Activated CD8-positive, alpha-beta memory T cell treated with anti-CD3 and anti-CD28 coated beads, Interleukin-2, amount 50 U/mL, for 24 hours (primary cell): ENCODE data around the gene CRISPLD2.
"Not testable (repeated sequence)": the region's sequence is repeated elsewhere in the genome, so short reads cannot be mapped to it uniquely, and the experiment has no call there.

ENCODE experiments used
- DNase-seq: peaks from one replicate; pipeline ENCODE4 v3.0.0-alpha.2; 2020; ENCODE audit errors: extremely low read depth

The CRISPLD2 gene

GRCh38 chr16:84821728-84822689, 2.2 kb downstream of the CRISPLD2 start:
- no peak for DNase-seq

DNA sequence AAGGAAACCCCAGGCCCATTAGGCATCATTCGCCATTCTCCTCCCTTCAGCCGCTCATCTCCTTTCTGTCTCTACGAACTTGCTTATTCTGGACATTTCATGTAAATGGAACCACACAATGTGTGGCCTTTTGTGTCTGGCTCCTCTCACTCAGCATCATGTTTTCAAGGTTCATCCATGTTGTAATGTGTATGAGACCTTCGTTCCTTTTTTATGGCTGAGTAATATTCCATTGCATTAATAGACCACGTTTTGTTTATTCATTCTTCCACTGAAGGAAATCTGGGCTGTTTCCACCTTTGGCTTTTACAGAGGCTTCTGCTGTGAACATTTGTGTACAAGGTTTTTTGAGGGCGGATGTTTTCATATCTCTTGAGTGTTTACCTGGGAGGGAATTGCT, 3.2 kb downstream of the CRISPLD2 start:
- no peak for DNase-seq

- no peak for DNase-seq
These were observed 3.7 kb downstream of the CRISPLD2 start for GRCh38 chr16:84823484-84823883.

DNA sequence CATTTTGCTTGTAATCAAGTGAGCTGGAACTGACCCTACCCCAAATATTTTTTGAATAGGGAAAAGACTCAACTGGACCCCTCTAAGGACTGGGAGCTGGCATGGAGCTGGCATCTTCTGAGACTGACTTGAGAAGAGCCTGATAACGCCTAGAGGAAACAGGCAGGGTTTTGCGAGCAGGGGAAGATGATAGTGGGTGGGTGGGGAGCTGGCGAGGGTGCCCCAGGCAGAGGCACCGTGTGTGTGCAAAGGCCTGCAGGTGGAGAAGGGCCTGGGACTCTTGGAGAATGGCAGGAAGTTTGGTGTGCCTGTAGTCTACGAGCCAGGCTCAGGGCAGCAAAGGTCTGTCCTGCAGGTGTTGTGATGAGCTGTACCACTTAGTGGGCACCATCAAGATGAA, 4.1 kb downstream of the CRISPLD2 start:
- no peak for DNase-seq

DNA sequence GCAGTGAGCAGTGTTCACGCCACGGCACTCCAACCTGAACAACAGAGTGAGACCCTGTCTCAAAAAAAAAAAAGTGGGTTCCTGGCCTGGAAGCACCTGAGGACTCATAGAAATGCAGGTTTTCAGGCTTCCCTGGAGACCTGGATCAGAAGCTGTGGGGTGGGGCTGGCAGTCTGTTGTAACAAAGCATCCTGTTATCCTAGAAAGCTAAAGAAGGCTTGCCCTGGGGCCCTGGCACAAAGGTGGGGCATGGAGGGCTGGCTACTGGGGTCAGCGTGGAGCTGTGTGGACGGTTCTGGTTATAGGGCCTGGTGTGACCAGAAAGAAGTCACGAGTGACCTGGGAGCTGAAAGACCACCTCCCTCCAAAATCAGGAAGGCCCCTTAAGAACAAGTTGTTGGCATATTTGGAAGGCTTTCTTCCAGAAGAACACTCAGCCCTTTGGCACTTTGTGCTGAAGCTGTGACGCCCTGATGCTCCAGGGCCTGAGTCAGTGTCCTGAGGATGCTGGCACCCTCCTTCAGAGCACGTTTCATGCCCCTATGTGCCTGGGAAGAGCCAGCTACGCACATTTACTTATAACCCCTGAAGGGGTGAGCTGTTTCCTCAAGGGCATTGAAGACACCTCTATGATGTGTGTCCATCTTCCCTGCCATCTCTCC, 6.2 kb downstream of the CRISPLD2 start:
- DNase-seq: no peak

GRCh38 chr16:84826558-84826941, 6.8 kb downstream of the CRISPLD2 start:
- no peak for DNase-seq

GRCh38 chr16:84827131-84827574, 7.4 kb downstream of the CRISPLD2 start:
- no peak for DNase-seq

DNA sequence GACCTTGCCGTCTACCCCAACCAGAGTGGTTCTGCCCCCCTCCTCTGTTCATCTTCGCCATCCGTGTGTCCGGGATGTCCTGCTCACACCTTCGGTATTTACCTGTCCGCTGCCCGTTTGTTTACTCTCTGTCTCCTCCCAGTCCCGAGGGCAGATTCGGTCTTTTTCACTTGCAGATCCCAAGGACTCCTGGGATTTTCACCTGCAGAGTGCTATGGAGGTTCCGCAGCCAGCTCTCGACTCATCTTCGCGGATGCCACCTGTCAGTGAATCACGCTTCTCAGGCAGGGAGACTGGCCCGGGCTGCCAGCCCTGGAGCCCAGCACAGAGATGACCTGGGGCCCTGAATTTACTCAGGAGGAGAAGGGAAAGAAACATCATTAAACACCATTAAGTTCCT, 8.1 kb downstream of the CRISPLD2 start:
- no peak for DNase-seq

DNA sequence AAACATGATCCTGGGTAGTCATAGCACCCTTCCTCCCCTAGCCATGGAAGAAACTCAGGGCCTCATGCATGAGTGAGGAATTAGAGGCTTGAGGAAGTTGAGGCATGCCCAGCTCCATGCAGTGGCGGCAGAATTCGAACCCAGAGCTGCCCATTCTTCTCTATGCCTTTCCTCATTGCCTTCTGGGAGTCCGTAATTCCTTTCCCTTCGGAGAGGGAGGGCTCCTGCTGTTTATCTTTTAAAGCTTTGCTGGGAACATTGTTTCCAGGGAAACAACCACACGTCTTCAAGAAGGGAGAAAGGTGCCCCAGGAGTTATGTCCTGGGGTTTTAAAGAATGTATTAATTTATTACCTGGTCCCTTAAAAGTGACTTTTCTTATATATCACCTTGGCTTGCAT, 8.5 kb downstream of the CRISPLD2 start:
- DNase-seq: no peak

DNA sequence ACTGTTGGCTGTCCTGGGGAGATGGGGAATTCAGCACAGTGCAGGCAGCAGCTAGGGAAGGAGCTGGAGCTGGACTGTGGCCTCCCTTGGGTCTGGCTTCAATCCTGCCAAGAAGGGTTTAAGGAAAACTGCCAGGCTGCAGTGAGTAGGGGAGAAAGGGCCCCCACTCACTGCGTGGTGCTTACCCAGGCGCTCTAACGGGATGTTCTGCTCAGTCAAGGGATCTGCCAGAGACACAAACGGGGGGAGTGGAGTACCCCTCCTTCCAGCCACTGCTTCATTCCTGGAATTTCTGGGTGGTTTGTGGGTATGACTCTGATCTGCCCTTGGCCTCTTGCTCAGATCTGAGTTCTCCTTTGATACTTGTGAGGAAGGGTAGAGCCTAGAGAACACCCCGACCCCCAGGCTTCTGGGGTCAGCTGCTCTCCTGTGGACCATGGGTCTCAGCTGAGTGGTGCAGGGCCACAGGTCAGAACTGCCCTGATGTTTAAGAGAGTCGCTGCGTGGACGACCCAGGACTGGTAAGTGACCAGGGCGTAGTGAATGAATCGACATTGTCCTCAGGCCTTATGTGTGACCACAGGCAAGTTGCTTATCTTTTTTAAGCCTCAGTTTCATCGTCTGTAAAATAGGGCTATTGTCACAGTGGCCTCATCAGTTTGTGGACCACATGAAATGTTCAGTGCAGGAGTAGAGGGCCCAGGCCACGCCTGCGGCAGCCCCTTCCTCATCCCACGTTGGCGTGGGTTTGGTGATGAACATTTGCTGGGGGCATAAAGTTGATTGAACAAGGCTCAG, 9.6 kb downstream of the CRISPLD2 start:
- no peak for DNase-seq

GRCh38 chr16:84830765-84831384, 11.1 kb downstream of the CRISPLD2 start:
- DNase-seq: no peak

DNA sequence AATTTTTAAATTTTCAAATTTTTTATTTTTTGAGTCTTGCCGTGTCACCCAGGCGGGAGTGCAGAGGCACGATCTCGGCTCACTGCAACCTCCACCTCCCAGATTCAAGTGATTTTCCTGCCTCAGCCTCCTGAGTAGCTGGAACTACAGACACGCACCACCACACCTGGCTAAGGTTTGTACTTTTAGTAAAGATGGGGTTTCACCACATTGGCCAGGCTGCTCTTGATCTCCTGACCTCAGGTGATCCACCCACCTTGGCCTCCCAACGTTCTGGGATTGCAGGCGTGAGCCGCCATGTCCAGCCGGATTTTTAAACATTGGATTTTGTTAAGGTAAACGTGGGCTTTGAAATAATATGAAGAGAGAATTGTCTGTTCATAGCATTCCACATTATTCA, 11.9 kb downstream of the CRISPLD2 start:
- not testable (repeated sequence) for DNase-seq

- DNase-seq: no peak
These were observed 12.8 kb downstream of the CRISPLD2 start for GRCh38 chr16:84832488-84833143.

DNA sequence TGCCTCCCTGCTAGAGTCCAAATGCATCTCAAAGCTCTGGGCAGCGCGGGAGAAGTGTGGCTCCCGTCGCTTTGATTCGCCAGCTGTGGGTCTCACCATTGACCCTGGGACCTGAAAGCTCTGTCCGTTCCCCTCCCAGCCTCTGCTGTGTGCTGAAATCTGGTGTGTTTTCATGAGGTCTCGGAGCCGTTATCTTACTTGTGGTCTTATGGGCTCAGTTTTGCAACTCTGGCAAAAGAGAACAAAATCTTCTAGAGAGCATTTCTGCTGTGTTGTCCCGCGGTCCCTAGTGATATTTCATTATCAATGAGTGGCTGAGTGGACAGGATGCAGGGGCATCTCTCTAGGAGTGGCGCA, 13.3 kb downstream of the CRISPLD2 start:
- DNase-seq: no peak

DNA sequence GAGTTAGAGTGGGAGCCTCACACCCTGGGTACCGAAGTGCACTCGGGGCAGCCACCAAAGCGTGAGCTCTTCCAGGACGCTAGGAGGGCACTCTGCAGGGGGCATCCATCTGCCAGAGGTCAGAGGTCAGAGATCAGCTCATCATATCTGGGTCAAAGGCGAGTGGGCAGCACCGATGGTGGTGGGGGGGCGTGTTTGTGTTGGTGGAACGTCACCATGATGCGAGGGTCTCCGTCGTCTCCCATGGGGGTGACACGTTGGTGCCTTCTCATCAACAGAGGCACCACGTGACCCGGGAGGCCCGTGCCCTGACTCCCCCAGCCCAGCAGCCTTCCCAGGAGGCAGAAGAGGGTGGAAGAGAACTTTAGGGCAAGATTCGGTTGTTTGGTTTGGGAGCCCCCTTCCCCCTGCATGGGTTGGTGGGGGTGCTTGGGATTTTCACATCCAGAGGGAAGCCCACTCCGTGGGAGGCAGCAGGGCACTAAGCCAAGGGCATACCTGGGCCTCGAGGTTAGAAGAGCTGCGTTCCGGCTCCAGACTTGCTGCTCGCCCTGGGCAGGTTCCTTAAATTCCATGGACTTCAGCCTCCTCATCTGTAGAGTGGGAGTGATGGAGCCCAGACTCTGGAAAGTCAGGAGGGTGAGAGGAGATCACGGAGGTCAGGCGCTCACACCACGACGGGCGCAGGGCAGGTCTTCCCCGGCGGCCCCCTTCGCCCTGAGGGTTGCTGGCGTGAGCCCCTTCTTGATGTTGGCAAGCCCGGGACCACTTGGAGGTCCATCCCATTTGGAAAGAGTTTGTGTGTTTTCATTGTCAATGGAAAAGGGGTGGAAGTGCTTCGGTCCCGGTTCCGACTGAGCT, 14.0 kb downstream of the CRISPLD2 start:
- DNase-seq: no peak

- no peak for DNase-seq
These were observed 14.6 kb downstream of the CRISPLD2 start for GRCh38 chr16:84834403-84834772.

- no peak for DNase-seq
These were observed 16.5 kb downstream of the CRISPLD2 start for GRCh38 chr16:84836234-84836647.

DNA sequence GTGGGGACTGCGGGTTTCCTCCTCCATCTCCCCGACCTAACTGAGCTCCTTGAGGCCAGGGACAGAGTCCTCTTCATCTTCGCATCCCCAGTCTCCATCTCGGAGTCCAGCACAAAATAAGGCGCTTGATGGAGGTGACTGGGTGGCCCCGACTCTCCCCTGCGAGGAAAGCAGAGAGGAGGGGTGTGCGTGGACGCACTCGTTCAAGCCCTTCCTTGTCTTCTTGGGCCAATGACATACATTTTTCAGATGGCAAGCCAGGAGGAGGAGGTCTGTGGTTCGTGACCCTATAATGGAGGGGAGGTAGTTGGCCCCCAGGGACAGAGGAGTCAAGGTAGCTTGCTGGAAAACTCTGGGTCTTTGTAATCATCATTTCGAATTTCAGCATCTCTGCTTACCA, 17.2 kb downstream of the CRISPLD2 start:
- no peak for DNase-seq

DNA sequence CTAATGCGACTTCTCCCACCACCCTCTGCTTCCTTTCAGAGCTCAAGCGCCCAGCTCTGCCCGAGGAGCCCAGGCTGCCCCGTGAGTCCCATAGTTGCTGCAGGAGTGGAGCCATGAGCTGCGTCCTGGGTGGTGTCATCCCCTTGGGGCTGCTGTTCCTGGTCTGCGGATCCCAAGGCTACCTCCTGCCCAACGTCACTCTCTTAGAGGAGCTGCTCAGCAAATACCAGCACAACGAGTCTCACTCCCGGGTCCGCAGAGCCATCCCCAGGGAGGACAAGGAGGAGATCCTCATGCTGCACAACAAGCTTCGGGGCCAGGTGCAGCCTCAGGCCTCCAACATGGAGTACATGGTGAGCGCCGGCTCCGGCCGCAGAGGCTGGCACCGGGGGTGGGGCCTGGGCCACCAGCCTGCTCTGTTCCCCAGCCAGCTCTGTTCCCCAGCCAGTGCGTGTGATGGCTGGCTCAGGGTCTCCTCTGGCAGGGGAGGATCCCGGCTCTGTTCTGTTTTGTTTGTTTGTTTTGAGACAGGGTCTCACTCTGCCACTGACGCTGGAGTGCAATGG, 18.7 kb downstream of the CRISPLD2 start:
- no peak for DNase-seq

DNA sequence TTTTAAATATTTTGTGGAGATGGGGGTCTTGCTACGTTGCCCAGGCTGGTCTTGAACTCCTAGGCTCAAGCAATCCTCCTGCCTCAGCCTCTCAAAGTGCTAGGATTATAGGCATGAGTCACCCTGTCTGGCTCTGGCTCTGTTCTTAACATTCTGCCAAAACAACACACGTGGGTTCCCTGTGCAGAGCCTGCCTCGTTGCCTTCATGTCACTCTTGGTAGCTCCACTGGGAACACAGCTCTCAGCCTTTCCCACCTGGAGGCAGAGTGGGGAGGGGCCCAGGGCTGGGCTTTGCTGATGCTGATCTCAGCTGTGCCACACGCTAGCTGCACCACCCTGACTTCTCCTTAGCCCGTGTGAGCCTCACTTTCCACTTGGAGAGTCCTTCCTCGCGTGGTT, 19.3 kb downstream of the CRISPLD2 start:
- no peak for DNase-seq
